GM19025 (cell line): Measurements from ENCODE around the gene EPHA1.
"Not testable (repeated sequence)": the region's sequence is repeated elsewhere in the genome, so short reads cannot be mapped to it uniquely, and the experiment has no call there.

Source experiments
- ATAC-seq: cut with Tn5 transposase; IDR thresholded peaks from one replicate; pipeline ENCODE4 v1.9.1; 2021; ENCODE audit warnings: mild to moderate bottlenecking, low read depth, moderate library complexity; ENCODE audit not compliant: unreplicated experiment

The EPHA1 gene

DNA sequence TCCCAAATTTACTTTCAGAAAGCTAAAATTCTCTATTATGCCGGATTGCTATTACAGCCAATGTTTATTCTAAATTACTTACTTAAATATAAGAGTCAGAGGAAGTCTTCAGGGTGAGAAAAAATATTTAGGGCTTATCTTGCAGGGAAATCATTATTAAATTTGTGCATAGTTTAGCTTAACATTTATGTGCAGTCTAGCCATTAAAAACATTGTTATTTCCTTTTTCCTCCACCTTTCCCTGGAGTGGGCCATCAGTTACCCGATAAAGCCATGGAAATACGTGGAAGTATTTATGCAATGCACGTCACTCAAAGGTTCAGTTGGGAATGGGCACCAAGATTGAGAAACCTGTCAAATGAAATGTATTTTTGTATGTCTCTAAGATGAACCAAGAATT is 25.1 kb upstream of the EPHA1 start:
- ATAC-seq = no peak

DNA sequence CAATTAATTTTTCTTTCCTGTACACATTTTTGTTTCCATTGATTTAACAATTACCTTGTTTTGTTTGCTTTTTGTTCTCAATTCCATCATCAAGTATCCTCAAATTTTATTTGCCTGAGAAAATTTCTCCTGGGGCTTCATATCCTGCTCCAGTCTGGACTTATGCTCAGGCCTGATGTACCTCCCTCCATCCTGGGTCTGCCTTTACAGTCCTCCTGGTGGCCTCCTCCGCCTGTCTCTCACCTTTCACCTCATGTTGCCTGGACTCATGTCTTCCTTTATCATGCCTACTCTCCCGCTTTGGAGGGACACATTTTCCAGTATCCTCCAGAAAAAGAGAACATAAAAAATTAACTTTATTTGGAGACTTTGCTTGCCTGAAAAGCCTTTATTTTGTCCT is 22.5 kb upstream of the EPHA1 start:
- no peak for ATAC-seq

DNA sequence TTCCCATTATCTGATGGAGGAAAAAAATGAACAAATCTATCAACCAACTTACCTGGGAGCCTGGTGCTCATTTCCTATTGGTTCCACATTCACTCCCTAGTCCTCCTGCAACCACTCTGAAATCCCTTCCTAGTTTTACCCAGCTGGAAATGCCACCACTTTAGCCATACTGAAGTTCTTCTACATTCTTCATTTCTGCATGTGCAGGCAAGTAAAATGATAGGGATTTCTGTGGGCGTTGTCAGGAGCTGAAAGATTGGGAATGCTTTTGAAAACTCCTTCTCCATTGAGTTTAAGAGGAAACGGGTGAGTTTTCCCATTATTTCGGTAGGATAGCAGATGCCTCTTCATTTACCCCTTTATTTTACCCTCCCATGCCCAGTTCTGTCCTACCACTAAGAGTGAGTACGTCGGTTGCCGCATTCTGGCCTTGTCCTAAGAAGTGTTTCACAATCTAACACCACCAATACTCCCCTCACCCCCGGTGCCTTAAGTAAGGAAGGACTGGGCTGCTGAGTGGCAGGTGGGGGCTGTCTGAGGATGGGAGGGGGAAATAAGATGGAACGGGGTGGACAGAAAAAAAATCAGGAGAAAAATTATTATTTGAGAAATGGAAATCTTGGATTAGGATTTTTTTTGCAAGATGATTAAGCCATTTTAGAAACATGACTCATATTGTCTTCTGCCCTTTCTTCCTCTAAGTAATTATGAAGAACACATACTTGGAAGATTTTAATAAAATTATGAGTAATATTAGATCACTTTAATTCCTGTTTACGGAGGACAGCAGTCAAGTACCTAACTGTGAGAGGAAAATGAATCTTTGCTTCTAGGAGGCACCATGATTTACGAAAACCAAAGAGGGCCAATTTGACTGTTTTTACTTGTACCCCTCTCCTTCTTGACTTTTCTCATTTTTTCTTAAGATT is 21.4 kb upstream of the EPHA1 start:
- no peak for ATAC-seq

DNA sequence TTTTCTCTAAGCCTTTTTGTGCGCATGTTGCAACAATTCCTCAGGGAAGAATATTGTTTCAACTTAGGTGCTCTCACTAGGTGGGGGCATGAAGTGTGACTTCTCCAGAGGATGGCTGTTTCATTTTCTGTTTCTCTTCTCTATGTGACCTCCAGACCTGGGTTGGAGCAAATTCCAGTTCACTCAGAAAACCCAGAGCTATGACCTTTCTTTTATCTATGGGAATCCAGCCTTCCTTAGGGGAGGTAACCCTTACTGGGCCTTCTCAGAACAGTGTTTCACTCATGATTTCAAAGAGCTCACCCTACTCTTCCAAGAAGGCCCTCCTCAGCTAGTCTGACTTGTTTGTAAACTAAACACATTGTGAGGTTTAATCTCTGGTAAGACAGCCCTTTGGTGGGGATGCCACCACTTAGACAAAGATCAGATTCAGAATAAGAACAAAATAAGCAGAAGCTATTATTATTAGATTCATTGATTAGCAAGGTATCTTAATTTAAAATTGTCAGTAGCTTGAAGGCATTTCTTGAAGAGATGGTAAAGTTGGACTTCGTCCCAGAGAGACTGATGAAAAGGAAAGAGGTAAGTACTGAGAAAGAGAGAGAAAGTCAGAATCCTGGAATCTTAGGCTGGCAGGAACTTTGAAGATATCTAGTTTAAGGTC is 18.0 kb upstream of the EPHA1 start:
- no peak for ATAC-seq

DNA sequence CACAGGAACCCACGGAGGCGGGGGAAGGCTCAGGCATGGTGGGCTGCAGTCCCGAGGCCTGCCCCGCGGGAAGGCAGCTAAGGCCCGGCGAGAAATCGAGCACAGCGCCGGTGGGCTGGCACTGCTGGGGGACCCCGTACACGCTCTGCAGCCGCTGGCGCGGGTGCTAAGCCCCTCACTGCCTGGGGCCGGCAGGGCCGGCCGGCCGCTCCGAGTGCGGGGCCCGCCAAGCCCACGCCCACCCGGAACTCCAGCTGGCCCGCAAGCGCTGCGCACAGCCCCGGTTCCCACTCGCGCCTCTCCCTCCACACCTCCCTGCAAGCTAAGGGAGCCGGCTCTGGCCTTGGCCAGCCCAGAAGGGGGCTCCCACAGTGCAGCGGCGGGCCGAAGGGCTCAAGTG is 15.8 kb upstream of the EPHA1 start:
- not testable (repeated sequence) for ATAC-seq

DNA sequence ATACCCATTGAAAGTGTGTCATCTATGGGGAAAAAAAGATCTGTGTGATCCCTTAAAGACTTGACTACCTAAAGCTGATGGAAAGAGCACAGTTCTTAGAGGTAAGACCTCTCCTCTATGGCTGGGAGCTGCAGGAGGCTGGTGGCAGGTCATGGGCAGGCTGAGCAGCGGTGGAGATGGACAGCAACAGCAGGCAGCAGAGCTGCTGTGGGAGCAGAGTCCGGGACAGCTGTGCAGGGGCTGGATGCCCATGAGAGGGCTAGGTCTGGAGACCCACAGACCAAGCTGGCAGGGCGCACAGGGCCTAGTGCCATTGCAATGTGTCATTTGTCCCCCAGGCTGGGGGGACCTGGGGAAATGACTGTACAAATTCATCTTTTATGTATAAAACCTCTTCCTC is 13.4 kb upstream of the EPHA1 start:
- ATAC-seq = no peak

DNA sequence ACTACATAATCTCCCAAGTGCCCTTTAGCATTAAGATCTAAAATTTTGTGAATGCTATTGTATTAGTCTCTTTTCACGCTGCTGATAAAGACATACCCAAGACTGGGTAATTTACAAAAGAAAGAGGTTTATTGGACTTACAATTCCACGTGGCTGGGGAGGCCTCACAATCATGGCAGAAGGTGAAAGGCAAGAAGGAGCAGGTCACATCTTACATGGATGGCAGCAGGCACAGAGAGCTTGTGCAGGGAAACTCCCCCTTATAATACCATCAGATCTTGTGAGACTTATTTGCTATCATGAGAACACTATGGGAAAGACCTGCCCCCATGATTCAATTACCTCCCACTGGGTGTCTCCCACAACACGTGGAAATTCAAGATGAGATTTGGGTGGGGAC is 12.0 kb upstream of the EPHA1 start:
- not testable (repeated sequence) for ATAC-seq

DNA sequence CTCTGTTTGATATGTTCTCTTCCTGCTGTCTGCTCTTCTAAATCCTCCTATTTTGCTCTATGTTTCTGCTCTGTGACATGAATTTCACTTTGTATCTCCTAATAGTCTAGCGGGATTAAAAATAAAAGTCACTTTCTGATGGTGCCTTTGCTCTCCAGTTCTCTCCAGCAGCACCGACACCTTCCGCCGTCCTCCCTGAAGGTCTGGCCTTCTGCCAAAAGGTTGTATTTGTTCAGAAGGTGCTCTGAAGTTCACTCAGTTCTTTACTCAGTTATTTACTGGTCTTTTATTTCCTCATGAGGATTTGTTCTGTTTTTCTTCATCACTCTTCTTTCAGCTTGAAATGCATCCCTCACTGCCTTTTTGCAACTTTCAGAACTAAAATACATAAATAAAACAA is 11.2 kb upstream of the EPHA1 start:
- ATAC-seq = no peak

DNA sequence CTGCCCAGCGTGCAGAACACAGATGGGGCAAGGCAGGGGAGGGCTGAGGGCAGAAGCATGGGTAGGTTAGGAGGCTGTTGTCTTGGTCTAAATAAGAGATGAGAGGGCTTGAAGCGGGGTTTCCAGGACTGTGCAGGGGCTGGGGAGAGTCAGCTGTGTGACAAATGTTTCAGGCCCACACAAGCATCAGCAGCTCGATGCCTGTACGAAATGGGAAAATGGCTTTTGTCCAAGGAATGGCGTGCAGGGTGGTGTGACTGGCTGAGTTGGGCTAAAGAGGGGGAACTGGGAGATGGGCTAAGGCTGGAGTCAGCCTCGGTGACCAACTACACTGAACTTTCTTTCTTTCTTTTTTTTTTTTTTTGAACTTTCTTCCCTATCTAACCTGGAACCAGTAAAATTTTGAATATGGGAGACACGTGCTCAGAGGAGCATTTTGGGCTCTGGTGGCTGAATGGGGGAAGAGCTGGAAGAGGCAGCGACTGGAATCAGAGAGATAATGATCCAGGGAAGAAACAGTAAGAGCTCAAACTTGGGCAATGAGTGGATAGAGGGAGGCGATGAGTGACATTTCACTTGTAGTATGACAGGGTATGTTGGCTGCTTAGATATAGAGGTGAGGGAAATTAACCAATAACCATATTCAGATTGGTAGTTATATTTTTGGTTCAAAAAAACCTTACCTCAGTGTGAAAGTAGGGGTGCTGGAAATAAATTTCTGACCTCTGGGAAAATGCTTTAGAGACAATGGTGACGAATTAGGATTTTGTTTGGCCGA is 10.2 kb upstream of the EPHA1 start:
- no peak for ATAC-seq

DNA sequence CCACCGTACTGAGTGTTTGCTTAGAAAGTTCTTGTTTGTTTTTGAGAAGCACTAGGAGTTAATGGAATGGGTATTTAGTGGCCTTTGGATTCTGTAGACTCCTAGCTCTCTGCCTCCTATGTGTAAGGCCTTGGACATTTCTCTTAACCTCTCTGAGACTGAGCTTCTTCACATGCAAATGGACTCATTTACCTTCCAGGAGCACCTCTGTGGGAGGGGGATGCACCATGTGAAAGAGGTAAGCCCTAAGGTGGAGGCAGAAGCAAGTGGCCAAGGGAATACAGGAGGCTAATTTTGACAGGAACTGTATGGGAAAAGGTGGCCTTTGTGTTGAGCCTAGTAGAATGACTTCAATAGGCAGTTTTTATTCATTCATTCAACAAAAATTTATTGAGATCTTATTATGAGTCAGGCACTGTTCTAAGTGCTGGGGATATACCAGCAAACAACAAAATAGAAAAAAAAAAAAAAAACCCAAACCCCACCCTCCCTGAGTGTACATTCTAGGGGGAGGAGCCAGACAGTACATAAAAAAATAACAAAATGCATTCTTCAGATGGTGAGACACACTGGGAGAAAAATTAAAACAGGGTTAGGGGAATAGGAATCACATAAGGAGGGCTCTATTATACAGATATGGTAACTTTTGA is 9.2 kb upstream of the EPHA1 start:
- no peak for ATAC-seq

DNA sequence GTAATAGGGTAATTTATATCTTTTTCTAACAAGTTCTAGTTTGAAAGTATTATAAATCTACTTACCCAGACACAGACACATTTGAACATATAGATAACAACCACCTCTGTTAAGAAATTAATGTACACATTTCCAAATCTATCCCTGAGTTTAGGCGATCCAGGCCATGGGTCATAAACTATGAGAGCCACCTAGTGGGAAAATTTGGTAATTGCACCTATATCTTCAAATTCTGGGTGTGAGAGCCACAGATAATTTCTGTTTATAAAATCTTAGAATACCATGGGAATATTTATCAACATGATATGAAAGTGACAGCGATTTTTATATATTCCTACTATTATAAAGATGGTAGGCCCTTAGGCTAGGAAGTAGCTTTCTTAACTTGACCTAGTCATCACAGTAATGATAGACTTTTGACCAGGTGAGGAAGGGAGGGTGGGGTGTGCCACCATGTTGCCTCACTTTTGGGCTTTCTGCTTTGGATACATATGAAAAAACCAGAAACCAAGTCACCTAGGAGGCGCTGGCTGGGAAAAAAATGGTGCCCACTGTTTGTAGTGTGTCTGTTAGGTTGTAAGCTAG is 8.0 kb upstream of the EPHA1 start:
- ATAC-seq = no peak

DNA sequence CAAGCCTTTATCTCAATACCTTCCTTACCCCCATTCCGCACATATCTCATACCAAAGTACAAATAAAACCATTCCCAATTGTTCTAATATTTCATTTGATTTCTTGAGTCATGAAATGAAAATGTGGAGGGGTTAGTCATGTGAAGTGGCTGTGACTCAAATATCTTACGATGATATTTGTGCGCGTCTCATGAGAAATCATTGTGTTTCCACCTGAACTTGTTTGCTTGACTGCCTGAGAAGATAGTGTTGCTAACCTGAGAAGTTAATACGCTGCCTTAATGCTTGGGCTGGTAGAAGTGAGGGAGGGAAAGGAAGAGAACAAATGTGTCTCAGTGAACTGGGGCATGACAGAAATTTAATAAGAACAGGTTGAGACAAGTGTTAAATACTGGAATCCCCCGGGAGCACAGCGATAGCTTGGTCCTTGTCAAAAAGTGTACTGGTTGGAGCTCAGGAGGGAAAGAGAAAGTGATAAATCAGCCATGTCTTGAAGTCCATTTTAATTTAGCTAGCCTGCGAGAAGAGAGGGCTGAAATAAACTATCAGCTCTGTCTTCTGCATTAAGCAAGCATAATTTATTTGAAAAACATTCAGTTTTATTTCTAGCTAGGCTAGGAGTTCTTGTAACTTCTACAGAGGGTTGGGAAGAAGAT is 7.2 kb upstream of the EPHA1 start:
- ATAC-seq = no peak

DNA sequence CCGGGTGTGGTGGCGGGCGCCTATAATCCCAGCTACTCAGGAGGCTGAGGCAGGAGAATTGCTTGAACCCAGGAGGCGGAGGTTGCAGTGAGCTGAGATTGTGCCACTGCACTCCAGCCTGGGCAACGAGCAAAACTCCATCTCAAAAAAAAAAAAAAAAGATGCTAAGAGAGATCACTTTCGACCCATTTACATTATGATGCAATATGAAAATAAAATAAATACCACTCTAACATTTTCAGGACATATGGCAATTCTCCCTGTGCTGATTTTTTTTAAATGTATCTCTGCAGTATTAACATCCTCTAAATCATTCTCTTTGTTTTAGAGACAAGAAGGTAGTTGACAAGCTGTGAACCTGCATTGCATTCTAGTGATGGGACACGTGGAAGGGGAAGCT is 6.6 kb upstream of the EPHA1 start:
- not testable (repeated sequence) for ATAC-seq

DNA sequence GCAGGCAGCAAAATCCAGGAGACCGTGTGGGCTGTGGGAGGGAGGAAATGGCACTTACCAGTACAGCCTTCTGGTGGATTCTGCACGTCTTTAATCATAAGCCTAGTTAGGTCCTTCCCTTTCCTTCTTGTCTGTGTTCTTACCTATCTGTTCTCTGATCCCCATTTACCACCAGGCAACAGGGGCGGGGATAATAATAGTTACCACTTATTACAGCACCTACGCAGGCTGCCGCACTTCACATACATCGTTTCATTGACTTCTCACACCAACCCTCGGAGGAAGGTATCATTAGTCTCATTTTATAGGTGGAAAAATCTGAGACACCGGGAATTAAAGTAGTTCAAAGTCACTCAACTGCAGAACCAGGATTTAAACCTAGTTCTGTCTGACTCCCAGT is 4.5 kb upstream of the EPHA1 start:
- no peak for ATAC-seq

DNA sequence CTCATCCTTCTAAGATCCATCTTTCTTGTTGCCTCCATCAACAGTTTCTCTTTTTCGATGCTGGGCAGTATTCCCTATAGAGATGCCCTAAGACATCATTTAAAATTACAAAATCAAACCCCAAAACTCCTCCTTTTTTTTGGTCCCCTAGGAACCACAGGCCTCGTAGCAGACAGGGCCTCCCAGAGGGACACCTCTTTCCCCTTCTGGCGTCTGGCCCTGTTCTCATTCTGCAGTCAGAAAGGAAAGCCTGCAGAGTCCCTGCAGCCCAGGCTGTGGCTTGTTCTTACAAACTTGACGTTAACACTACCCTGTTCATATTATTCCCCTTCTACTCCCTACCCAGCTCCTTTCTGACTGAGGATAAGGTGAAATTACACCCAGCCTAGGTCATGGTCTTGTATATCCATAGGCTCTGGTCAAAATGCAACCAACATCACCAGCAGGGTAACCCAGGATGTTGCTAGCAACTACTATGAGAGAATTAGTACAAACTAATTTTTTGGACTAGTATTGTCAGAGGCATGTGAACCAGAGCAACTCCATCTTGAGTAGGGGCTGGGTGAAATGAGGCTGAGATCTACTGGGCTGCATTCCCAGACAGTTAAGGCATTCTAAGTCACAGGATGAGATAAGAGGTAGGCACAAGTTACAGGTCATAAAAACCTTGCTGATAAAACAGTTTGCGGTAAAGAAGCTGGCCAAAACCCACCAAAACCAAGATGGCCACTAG is 3.5 kb upstream of the EPHA1 start:
- no peak for ATAC-seq

DNA sequence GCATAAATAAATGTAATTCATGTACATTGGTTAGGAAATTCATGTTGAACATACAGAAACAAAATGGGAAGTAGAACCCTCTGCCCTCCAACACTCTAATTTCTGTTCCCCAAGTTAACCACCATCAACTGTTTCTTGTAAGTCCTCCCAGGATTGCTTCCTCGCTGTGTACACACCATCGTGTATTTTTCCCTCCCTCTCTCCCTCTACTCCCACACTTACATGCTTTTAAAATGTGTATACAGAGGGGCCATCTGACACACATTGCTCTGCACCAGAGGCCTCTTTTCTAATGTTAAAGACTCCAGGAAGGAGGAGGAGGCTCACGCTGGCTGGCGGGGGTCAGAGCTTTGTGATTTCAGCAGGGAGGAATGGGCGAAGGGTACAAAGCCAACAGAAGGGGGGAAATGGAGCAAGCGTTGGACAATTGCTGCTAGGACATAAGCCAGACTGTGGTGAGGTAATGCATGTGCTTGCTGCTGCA is 1.9 kb upstream of the EPHA1 start:
- no peak for ATAC-seq

DNA sequence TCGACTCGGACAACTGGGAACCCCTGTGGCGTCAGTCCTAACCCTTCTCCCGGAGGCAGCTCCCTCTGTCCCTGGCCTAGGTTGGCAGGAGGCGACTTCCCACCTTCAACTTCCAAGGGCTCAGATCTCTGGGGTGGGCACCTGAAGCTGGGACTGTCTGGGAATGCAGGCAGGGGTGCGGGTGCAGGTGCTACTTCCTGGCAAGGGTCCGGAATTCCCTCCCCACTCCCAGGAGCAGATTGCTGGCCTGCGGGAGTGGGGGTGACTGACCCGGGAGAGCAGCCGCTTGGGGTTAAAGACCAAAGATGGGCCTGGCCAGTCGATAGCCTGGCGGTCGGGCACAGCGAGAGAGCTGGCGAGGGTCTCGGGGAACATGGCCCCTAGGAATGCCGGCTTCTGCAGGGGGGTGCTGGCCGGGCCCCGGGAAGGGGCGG is 387 bp downstream of the EPHA1 start:
- ATAC-seq = no peak

DNA sequence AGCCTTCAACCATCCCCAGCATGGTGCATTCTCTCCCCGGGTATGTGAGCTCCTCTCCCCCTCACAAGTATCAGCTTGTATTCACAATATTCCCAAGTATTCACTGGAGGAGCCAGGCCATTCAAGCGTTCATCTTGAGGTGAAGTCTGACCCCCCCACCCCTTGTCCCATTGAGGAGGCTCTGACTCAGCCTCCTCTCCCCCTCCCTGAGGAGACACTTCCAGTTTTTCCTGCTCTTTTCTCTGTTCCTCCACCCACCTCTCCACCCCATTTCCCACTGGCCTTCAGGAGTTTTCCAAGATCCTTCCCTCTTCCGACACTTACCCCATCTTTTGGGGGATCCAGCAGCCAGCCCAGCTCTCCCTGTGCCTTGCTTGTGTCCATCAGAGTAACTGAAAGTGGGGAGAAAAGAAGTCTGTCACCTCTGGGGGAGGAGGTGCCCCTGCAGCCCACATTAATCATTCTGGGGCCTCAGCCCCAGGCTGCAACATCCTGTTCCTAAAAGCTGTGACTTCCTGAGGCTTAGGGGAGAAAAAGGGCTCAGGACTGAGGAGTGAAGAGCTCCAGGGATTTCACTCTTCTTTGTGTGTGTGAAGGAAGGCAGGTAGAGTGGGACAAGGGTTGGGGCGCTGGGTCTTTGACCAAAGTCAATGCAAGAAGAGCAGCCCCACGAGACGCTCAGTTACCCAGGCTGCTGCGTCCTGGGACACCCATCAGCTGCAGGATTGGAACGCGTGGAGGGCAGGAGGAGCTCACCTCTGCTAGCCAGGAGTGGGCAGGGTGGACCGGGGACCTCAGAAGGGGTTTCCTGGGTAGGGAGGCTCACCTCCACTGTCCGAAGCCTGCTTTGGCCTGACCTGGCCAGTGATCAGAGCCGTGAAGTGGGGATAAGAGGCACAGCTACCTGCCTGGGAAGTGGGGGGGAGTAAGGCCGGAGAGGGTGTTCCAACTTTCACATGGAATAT is 1.1 kb downstream of the EPHA1 start:
- no peak for ATAC-seq
